CD4-positive, alpha-beta T cell treated with Interleukin-12 subunit alpha and Interleukin-12 subunit beta, for 1 hour (primary cell): ENCODE measurements around the gene ADISSP.
"Not testable (repeated sequence)": the region's sequence is repeated elsewhere in the genome, so short reads cannot be mapped to it uniquely, and the experiment has no call there.

Source experiments
- DNase-seq: peaks from one replicate; pipeline ENCODE4 v3.0.0-alpha.2; 2020

ADISSP gene

GRCh38 chr20:3797592-3798372 lies 30.2 kb upstream of the ADISSP start:
- DNase-seq: peak; percentile 60

- DNase-seq: no peak
These were observed 29.6 kb upstream of the ADISSP start for GRCh38 chr20:3797226-3797545.

GRCh38 chr20:3796477-3797225 lies 29.1 kb upstream of the ADISSP start:
- no peak for DNase-seq

DNA sequence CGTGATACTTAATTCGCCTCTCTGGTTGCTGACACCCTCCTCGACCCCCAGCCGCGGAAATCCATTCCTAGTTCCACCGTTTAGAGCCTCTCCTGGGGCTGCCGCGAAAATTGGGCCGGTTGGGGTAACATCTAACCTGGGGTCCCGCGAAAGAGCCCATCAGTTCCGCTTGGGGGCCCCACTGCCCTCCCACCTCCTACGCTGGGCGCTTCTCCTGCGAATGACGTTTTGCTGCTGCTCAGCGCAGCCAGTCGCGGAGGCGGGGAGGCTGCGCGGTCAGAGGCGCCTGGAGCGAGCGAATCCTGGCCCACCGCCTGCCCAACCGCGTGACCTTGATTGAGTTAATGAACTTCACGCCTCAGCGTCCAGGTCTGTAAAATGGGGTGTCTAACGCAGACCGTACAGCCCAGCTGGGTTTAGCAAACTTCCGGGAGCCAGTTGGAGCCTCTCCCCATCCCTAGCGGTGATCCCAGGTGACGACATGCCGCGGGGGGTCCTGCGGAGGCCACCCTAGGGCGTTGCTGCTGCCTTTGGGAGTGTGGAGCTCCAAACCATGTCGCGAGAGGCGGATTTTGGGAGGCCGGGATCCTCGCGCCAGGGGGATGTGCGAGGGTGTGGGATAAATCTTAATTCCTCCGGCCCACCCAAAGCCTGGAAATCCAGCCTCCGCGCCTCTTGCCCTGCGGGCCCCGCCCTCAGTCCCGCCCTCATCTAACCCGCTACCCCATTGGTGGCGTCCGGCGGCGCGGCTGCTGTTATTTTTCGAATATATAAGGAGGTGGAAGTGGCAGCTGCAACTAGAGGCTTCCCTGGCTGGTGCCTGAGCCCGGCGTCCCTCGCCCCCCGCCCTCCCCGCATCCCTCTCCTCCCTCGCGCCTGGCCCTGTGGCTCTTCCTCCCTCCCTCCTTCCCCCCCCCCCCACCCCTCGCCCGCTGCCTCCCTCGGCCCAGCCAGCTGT lies 28.2 kb upstream of the ADISSP start, which contains the start of gene CDC25B:
CDC25B (plus strand) TSS at position 800 of the 958 bp plus-strand sequence. CDS start 222 bp downstream, outside the sequence.
- DNase-seq: peak; percentile 89

DNA sequence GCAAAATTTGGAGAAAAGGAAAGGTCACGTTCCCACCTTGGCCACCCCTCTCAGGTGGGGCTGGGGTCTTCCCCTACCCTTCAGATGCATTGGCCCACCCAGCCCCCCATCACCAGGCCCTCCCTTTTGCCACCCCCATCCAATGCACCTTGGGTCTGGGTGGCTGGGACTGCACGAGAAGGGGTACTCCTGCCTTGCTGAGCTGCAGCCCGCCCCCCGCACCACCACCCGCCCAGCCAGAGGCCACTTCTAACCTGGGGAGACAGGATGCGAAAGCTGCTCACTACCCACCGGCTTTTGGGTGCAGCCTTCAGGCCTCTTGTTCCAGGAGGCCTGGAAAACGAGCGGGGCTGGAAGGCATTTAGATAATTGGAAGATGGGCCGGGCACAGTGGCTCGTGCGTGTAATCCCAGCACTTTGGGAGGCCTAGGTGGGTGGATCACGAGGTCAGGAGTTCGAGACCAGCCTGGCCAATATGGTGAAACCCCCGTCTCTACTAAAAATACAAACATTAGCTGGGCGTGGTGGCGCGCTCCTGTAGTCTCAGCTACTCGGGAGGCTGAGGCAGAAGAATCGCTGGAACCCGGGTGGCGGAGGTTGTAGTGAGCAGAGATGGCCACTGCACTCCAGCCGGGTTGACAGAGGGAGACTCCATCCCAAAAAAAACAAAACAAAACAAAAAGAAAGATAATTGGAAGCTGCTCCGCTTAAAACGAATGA lies 27.3 kb upstream of the ADISSP start:
- DNase-seq: no peak

- not testable (repeated sequence) for DNase-seq
These were observed 26.6 kb upstream of the ADISSP start for GRCh38 chr20:3794168-3794567.

- not testable (repeated sequence) for DNase-seq
These were observed 21.6 kb upstream of the ADISSP start for GRCh38 chr20:3789201-3789600.

GRCh38 chr20:3788685-3789155 lies 21.2 kb upstream of the ADISSP start:
- no peak for DNase-seq

GRCh38 chr20:3787324-3788014 lies 19.9 kb upstream of the ADISSP start:
- DNase-seq: no peak

- DNase-seq: peak; percentile 93
These were observed 19.2 kb upstream of the ADISSP start, which contains the start of gene CENPB for GRCh38 chr20:3786665-3787323. TSS of gene CENPB (minus strand) at chr20:3786740. CDS start at chr20:3786483, 257 bp downstream.

GRCh38 chr20:3786126-3786484 lies 18.6 kb upstream of the ADISSP start:
- DNase-seq: peak; percentile 47

GRCh38 chr20:3785240-3786125 lies 17.9 kb upstream of the ADISSP start:
- no peak for DNase-seq

GRCh38 chr20:3784863-3785239 lies 17.3 kb upstream of the ADISSP start:
- DNase-seq: no peak

GRCh38 chr20:3784216-3784853 lies 16.8 kb upstream of the ADISSP start:
- no peak for DNase-seq

DNA sequence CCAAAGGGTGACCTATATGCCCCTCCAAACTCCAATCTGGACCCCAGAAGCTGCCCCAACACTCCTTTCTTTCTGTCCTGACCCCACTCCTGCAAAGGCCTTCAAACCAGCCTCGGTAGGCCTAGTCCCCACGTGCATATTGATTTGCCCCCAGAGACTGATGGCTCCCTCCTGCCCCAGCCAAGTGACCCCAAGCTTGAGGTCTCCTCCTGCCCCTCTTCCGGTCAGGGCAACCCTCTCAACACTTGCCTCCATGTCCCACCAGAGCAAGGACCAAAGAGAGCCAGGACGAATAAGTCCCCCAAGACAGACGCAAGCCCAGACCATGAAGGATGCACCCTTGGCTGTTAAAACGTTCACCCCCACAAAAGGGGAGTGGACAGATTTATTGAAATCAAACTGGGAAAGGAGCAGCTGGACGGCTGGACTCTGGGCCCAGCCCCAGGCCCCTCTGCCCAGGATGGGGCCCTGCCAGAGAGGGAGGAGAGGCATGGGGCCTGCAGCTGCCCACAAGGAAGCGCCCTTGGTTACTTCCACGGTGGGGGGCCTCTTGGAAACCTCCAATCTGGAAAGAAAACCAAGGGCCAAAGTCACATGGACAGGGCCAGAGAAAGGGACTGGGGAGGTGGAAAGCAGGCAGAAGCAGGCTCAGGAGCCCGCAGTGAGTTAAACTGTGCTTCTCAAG lies 16.1 kb upstream of the ADISSP start:
- no peak for DNase-seq

DNA sequence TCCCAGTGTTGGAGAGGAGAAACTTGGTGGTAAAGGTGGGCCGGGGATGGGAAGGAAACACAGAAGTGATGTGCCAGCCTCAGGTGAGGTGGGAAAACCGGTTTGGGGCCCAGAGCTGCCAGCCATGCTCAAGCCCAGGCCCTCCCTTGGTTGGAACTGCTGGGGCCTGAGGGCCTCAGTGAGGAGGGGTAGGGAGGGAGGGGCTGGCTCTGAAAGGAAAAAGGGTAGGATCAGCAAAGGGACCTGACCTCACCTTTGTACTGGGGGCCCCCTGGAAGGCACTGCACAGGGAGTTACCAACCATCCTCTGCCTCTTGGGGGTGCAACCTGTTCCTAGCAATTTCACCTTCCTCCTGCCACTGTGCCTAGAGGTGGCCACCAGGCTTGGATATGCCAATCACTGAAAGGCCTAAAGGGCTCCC lies 15.5 kb upstream of the ADISSP start:
- no peak for DNase-seq

DNA sequence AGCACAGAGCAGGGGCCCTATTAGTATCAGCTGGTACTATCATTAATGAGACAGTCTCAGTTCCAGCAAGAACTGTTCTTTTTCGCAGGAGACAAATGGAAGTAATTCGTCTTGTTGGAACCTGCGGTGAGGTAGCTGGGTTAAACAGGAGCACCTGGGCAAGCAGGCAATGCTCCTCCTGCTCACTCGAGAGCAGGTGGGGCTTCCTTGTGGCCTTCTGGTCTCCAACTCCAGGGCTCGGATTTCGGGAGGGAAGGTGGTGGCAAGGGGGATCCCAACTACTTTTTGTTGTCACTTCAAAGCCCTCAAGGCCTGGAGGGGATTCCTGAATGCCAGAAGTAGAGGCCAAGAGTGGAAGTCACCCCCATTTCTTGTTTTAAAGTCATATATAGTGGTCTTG lies 15.0 kb upstream of the ADISSP start:
- no peak for DNase-seq

- peak; percentile 76 for DNase-seq
These were observed 13.8 kb upstream of the ADISSP start, which contains the start of gene SPEF1 for GRCh38 chr20:3781153-3781910. TSS of gene SPEF1 (minus strand) at chr20:3781448. CDS start at chr20:3781287, 161 bp downstream.
